IPS-11a (cell line): ENCODE results near the gene NIPBL.
"Not testable (repeated sequence)": the region's sequence is repeated elsewhere in the genome, so short reads cannot be mapped to it uniquely, and the experiment has no call there.

ENCODE experiments used
- H3K4me3 ChIP-seq: one replicate; pipeline ENCODE4 v1.5.1; 2013; ENCODE audit warnings: low read depth, low read length, control low read depth

Gene NIPBL

GRCh38 chr5:36944607-36945225, 68.1 kb downstream of the NIPBL start:
- no peak overlapping the region for H3K4me3 ChIP-seq

DNA sequence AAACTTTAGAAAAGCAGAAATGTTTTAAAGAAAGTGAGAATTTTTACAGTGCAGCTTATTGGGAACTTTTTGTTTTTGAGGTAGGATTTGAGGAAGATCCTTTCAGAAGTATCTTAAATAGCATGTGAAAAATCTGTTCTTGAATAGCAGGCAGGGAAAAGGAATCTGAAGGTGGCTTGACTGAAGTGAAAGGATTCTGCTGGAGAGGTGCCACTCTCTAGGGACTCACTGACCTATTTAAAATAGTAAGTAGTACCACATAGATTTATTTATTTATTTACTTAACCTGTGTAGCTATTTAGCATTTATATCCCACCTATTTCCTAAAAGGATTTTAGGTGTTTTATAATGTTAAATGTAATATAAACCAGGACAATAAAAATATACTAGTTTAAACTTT, 69.1 kb downstream of the NIPBL start:
- no peak overlapping the region for H3K4me3 ChIP-seq

GRCh38 chr5:36946101-36946500, 69.5 kb downstream of the NIPBL start:
- no peak overlapping the region for H3K4me3 ChIP-seq

DNA sequence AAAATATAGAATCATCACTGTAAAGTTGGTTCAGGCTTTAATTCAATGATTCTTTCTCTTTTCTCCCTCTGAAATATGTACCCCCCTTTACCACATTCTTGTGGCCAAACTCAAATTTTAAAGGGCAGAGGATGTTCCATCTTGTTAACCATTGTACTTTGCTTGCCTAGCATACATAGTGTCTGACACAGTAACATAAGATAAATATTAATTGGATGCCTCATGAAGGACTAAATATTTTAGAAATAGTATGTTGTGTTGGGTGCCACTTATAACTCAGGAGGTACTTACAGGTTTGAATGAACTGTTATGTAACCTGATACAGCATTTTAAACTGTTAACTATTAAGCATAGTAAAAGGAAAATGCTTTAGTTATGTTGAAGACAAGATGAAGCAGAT, 71.5 kb downstream of the NIPBL start:
- no peak overlapping the region for H3K4me3 ChIP-seq

GRCh38 chr5:36948650-36949049, 72.1 kb downstream of the NIPBL start:
- H3K4me3 ChIP-seq, result no peak overlapping the region

DNA sequence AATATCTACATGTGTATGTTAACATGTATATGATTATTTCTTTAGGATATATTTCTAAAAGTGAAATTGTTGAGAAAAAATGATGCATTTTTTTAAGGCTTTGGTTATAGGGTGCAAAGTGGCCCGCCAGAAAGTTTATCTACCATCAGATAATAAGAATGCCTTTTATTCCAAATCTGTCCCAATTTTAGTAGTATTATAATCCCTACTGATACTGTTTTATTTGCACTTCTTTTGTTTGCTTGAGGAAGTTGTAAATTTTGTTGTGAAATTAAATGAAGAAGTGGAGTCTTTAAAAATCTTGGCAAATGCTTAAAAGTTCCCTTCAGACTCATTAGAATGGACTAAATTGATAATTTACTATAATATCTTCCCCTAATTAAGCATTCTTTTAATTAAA, 73.0 kb downstream of the NIPBL start:
- H3K4me3 ChIP-seq, result no peak overlapping the region

GRCh38 chr5:36950586-36951457, 74.3 kb downstream of the NIPBL start:
- no peak overlapping the region for H3K4me3 ChIP-seq

DNA sequence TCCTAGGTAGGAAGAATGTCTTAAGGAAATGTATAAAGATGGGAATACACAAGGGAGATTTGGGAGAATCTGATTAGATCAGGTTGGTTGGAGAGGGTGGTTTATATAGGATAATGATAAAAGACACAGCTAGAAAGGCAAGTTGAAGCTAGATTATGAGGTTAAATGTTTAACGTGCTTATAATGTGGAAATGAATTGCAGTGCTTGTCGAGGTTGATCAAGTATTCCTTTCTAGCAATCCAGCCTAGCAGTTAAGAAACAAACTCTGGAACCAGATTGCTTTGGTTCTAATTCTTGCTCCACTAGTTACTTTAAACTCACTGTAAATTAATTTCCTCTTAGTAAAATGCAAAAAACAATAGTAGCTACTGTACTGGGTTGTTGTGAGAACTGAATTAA, 76.5 kb downstream of the NIPBL start:
- no peak overlapping the region for H3K4me3 ChIP-seq

- no peak overlapping the region for H3K4me3 ChIP-seq
These were observed 81.5 kb downstream of the NIPBL start for GRCh38 chr5:36957953-36958537.

DNA sequence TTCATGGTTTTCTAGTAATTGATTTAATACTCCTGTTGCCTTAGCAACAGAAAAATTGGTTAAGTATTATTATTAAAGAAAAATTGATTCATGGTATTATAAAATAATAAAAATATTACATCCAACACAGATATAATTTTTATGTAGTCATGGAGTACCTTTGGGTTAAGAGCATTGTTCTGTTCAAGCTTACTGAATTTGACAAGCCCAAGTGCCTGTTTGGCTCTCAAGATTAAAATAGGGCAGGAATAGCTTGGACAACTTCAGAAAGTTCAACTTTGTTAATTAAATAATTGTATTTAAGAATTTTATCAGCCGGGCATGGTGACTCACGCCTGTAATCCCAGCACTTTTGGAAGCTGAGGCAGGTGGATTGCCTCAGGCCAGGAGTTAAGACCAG, 82.0 kb downstream of the NIPBL start:
- no peak overlapping the region for H3K4me3 ChIP-seq

DNA sequence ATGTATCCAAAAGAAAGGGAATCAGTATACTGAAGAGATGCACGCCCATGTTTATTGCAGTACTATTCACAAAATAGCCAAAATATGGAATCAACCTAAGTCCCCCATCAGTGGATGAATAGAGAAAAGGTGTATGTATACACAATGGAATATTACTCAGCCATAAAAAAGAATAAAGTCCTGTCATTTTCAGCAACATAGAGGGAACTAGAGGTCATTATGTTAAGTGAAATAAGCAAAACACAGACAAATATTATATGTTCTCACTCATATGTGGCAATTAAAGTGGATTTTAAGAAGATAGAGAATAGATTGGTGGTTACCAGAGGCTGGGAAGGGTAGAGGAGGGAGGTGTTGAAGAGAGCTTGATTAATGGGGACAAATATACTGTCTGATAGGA, 88.6 kb downstream of the NIPBL start:
- H3K4me3 ChIP-seq, result no peak overlapping the region

GRCh38 chr5:36969700-36970395, 93.3 kb downstream of the NIPBL start:
- H3K4me3 ChIP-seq, result no peak overlapping the region

GRCh38 chr5:36978196-36978595, 101.6 kb downstream of the NIPBL start:
- no peak overlapping the region for H3K4me3 ChIP-seq

GRCh38 chr5:36982146-36982545, 105.6 kb downstream of the NIPBL start:
- no peak overlapping the region for H3K4me3 ChIP-seq

DNA sequence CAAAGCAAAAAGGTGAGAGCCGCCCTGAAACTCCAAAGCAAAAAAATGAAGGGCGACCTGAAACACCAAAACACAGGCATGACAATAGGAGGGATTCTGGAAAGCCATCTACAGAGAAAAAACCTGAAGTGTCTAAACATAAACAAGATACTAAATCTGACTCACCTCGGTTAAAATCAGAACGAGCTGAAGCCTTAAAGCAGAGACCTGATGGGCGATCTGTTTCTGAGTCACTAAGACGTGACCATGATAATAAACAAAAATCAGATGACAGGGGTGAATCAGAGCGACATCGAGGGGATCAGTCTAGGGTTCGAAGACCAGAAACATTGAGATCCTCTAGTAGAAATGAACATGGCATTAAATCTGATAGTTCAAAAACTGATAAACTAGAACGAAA, 108.8 kb downstream of the NIPBL start:
- H3K4me3 ChIP-seq, result no peak overlapping the region

DNA sequence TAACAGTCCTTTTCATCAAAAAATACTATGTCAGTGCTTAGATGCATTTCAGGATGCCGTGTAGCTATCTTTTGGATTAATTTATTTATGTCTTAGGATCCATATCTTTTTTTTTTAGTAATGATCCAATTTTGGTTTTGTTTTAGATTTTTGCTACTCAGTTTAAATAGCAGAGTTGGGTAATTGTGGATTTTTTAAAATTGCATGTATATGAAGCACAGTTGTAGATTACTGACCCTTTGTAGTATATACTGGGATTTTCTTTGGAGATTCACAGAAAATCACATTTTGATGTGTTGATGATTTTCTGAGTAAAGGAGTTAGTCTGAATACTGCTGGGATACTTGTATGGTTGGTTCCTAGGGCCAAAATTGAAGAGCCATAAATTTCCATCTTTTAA, 111.8 kb downstream of the NIPBL start:
- no peak overlapping the region for H3K4me3 ChIP-seq

GRCh38 chr5:36998578-36998977, 122.0 kb downstream of the NIPBL start:
- no peak overlapping the region for H3K4me3 ChIP-seq

- H3K4me3 ChIP-seq, result no peak overlapping the region
These were observed 125.7 kb downstream of the NIPBL start for GRCh38 chr5:37002176-37002751.

GRCh38 chr5:37005252-37005651, 128.7 kb downstream of the NIPBL start:
- no peak overlapping the region for H3K4me3 ChIP-seq

- no peak overlapping the region for H3K4me3 ChIP-seq
These were observed 129.5 kb downstream of the NIPBL start for GRCh38 chr5:37005946-37006540.

DNA sequence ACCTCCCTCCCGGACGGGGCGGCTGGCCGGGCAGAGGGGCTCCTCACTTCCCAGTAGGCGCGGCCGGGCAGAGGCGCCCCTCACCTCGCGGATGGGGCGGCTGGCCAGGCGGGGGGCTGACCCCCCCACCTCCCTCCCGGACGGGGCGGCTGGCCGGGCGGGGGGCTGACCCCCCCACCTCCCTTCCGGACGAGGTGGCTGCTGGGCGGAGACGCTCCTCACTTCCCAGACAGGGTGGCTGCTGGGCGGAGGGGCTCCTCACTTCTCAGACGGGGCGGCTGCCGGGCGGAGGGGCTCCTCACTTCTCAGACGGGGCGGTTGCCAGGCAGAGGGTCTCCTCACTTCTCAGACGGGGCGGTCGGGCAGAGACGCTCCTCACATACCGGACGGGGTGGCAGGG, 136.6 kb downstream of the NIPBL start:
- H3K4me3 ChIP-seq, result not testable (repeated sequence)
